Urothelium cell line (cell line): ENCODE results near the gene TACC2.

Source experiments
- DNase-seq: peaks from one replicate; pipeline ENCODE4 v3.0.0; 2011; ENCODE audit warnings: low spot score, mixed read lengths
- FAIRE-seq: peaks from 2 replicates; lab custom pipeline; 2011; peaks lifted over from hg19 to GRCh38; lab: Jason Lieb, UNC

TACC2 gene

GRCh38 chr10:122140941-122141623 lies 152.1 kb downstream of the TACC2 start:
- peak; percentile 84 for DNase-seq
- FAIRE-seq, result no peak

DNA sequence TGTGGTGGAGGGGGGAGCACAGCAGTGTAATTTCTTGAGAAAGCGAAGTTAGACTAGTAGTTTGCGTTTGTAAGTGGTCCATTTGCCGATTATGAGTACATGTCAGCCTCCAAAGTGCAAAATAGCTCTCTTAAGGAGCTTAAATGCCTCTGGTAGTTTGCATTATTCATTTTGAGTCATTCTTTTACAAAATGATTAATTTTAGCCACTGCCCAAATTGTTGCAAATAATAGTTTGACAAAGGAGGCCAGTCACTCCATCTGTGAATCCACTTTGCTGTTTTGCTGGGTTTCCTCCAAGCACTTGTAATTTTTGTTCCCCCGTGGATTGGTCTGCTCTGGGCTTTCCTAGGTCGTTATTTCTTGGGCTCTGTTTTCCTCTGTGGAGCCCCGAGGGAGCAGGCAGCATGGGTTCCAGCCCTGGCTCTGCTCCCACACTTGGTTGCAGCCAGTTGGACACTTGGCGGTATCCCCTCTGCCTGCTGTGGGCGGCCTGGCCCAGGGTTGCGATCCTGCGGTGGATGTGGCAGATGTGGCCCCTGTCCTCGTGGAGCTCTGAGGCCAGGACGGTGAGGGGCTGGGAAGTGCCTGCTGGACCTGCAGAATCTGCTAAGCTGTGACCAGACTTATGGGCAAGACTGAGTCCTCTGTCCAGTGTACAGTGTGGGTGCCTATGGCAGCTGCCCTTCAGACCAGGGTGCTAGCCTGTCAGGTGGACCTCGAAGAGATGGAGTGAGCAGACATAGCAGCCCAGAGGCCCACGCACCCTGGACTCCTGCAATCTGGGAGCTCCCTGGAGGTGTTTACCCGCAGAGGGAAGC lies 153.1 kb downstream of the TACC2 start:
- FAIRE-seq, result no peak
- DNase-seq, result no peak

DNA sequence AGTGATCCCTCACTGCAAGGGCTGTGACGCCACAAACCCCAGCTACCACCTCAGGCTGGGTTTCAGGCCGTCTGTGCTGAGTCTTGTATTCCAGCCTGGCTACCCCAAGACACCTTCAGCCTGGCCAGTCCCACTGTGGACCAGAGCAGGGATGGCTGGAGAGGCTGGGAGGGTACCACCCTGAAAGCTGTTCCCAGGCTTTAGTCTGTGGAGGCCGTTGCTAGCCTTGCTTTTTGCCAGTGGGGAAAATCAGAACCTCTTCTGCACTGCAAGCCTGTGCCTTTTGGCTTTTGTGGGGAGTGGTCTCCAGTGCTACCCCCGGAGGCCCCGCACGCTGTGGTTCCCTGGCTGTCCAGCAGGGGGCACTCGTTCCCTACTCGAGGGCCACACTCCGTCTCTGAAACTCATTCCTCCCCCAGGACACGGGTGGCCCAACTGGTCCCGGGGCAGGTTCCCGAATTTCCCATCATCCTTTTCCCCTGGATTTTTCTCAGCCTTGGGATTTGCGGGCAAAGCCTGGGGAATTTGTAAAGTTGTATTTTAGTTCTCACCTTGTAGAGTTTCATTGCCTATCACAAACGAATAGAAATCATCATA lies 153.8 kb downstream of the TACC2 start:
- DNase-seq (no peak), FAIRE-seq (no peak)

GRCh38 chr10:122143238-122143841 lies 154.4 kb downstream of the TACC2 start:
- DNase-seq (no peak), FAIRE-seq (no peak)

DNA sequence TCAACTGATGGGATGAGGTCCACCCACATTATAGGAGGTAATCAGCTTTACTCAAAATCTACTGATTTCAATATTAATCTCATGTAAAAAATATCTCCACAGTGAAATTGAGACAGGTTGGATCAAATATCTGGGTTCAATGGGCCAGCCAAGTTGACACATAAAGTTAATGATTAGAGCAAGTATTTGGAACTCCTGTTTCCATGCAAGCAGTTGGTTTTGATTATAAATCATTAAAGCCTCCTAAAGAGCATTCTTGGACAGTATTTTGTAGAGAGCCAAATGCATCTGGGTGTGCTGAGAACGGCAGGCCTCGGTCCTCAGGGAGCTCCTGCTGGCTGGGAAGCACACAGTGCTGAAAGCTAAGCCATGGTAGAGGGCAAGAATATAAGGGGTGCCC lies 155.2 kb downstream of the TACC2 start:
- no peak for DNase-seq
- no peak for FAIRE-seq

DNA sequence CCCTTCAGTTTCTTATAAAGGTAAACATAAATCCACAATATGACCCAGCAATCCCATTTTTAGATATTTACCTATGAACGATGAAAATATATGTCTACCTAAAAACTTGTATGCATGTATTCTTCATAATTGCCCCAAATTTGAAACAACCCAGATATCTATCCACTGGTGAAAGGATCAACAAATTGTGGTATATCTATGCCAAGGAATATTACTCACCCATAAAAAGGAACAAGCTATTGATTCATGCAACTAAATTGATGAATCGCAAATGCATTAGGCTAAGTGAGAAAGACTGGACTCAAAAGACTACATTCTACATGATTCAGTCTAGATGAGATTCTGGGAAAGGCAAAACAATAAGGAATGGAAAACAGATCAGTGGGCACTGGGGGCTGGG lies 156.2 kb downstream of the TACC2 start:
- FAIRE-seq (no peak), DNase-seq (no peak)

GRCh38 chr10:122147663-122148062 lies 158.7 kb downstream of the TACC2 start:
- FAIRE-seq (no peak), DNase-seq (no peak)

DNA sequence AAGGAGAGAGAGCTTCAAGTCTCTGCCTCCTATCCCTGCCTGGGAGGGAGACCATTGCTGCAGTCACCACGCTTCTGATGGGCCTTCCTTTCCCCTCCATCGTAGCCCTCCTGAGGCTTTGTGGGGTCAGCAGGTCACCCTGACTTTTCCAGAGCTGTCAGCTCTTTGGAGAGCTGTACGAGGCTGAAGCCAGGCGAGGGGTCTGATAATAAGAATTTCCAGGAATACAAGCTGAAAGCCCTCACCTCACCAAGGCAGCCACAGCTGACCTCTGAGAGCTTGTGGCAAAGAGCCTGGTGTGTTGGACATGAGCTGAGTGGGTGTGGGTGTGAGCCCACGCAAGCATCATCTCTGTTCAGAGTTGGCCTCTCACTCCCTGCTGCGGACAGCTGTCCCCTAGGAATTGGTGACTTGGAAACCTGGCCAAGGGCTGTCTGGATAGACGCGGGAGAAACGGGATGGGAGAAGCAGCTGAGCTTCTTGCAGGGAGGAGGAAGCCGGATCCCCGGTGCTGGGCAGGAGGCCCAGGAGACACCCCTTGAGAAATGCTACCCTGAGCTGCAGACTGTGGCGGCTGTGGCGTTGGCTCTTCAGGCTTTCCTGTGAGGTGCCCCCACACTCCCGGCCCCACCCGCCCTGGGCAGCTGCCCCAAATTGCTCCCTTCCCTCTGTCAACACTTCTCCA lies 160.1 kb downstream of the TACC2 start:
- no peak for FAIRE-seq
- DNase-seq, result no peak

- no peak for FAIRE-seq
- DNase-seq, result no peak
Observed at GRCh38 chr10:122149561-122150505, 160.9 kb downstream of the TACC2 start.

GRCh38 chr10:122151121-122151694 lies 162.2 kb downstream of the TACC2 start:
- no peak for FAIRE-seq

DNA sequence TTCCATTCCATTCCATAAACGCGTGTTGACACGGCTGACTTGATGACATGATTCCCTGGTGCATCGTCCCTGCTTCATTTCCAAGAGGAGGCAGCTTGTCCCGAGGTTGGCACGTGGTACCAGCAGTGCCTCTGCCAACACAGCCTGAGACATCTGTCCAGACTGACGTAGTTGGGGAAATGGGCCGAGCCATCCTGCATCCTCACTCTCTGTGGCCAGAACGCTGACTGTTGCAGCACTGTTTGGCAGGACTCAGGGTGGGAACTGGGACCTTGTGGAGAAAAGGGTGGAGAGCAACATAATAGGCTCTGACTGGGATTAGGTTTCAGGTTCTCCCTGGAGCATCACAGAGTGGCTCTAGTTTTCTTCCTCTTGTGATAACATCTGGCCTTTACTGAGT lies 163.6 kb downstream of the TACC2 start:
- DNase-seq (no peak), FAIRE-seq (peak; percentile 93)

More at GRCh38 chr10:122151121-122151694, 162.2 kb downstream of the TACC2 start:
- no peak for DNase-seq

DNA sequence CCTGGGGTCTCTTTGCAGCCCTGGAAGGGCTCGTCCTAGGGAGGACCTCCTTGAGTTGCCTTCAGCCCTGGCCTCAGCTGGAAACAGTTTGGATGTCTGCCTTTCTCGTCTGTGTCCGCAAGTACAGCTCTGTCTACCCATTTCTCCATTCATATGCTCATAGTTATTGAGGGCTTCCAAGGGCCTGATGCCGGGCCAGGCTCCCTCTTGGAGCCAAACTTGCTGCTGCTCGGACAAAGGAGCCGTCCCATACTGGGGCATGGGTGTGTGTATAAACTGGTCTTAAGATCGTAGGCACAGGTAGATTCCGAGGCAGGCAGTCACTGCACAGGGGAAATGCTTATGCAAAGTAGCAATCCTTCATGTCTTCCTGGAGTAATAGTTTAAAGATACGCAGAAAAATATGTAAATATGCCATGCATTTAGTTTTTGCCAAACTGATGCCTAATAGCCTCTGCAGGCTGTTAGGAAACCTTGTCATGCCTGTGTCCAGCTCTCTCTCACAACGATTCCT lies 165.1 kb downstream of the TACC2 start:
- FAIRE-seq (no peak), DNase-seq (no peak)

DNA sequence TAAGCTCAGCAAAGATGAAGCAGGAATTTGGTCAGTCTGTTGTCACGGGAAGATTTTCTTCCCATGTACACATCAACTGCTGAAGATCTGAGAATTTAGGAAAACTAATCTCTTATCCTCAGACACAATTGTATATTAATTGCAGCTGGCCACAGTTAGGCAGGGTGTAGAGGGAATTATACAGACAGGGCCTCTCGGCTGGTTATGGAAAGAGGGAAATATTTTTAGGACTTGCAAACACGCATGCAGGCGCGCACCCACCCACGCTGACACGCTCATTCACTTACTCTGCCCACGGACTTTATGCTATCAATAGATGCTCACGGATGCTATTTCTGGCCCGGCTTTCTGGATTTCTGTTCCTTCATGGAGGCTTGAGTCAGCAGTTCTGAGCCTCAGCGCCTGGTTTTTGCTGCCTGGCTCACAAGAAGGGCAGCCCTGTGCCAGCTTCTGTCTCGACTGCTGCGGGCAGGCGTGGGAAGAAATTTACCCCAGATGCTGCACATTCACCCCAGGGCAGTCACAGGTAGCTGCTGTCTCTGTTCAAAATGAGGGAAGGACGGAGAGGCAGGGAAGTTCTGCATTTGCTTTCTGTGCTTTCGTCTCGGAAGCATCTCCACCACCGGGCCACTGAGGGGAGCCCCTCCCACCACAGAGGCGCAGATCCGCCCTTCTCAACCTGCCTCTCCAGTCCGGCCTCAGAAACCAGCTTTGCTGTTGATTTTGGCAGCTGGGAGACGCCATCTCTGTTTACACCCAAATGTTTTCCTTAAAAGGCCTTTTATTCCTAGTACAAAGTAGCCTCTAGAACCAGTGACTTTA lies 165.8 kb downstream of the TACC2 start:
- FAIRE-seq, result no peak
- DNase-seq, result no peak

DNA sequence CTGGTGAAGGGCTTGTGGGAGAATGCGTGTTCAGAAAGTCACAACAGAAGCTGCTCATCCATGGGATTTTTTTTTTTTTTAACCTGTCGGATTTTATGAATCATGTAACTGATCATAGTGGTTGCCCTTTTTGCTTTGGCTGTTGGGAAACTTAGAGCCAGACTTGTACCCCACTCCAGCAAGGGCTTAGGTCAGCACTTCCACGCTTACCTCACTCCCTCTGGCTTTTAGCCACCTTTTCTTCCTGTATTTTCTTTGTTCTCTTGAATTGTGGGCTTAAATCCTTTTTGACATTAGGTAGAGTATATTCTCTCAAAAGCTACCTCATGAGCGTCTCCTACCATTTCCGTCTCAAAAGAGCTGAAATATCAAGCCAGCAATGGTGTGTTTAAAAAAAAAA lies 168.5 kb downstream of the TACC2 start:
- FAIRE-seq (no peak), DNase-seq (no peak)

DNA sequence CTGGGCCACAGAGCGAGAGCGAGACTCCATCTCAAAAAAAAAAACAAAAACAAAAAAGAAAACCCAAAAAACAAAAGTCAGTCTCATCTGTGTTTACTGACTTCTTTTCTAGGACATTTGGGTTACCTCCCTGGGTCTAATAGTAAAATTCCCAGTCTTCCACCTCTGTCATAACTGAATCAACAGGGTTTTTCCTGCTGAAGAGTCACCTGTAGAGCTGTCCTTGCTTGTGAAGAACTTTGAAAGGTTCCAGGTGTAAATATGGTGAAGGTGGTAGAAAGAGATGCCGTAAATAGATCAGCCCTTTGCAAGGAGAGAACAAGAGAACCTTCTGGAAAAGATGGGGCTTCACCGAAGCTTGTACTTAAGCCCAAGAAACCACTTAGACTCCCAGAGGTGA lies 169.4 kb downstream of the TACC2 start:
- no peak for DNase-seq
- no peak for FAIRE-seq

- FAIRE-seq (no peak), DNase-seq (no peak)
Observed at GRCh38 chr10:122159141-122159970, 170.4 kb downstream of the TACC2 start.

DNA sequence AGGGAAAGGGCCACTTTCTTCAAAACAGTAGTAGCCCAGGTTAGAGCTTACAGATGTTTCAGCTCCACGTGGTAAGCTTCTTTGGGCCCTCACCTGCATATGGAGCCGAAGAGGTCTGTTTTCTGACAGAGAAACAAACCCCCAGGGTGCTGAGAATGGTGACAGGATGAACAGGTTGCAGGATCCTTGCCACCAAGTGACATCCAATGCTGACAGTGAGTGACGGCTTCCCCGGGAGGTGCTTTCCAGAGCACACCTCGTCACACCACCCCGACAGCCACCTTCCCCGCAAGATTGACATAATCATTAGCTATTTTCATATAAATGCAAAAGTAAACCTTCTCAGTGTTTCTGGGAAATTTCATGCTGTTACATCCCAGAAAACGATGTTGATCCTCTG lies 172.8 kb downstream of the TACC2 start:
- FAIRE-seq (no peak), DNase-seq (no peak)
